Measurements from ENCODE around the gene DAB1.
"Not testable (repeated sequence)": the region's sequence is repeated elsewhere in the genome, so short reads cannot be mapped to it uniquely, and the experiment has no call there.

Gene DAB1

DNA sequence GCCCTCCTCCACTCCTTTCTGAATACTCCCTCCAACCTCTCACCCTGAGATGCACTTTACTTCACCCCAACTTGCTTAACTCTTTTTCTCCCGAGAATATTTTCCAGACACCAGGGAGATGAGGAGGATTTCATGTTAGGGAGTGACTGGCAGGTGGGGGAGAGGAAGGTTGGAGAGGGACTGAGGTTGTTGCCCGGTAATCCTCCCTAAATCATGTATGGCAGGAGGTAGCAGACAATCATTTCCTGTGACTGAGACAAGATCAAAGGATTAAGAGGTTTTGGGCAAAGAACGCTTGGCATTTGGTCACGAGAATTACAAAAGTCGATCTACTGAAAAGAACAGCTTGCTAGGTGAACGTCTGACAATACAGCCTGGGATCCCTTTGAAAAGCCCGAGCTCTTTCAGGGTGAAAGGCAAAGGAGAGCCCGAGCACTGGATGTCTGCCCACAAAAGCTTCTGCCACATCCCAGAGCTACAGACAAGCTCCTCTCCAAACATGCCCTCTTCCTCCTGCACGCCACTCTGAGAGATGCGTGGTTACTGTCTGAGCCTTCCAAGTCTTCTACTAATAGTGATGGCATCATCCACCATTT is 154.1 kb downstream of the DAB1 start:
- no peak for DNase-seq

DNA sequence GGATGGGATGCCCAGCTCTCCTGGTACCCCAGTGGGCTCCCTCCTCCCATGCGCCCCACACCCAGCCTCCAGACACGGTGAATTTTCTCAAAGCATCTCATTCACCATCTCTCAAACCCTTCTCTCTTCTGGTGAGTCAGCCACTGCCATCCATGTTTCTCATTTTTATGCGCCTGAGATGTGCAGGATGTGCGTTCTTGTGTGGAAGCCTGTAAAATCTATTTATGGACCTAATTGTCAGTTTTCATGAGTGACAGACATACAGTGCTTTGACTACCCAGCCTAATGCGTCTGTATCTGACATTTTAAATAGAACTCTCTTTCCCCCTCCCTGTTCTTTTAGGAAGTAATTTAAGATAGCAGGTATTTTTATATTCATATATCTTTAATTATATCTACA is 158.8 kb downstream of the DAB1 start:
- DNase-seq = no peak

DNA sequence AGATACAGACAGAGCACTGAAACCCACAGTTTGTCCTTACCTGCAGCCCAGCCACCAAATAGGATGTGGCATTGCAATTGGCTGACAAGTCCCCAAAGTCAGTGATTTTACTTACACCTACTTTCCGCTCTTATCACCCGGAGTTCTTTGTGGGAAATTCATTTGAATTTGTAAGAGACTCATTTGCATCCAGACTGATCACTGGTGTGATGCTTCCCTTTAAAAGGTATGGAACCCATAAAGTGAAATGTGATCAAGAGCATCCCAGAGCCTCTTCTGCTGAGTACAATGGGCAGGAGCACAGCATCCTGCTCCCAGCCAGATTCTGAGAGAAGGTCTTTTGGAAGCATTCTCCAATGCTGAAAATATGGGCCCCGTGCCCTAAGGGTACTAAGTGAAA is 161.4 kb downstream of the DAB1 start:
- no peak for DNase-seq

DNA sequence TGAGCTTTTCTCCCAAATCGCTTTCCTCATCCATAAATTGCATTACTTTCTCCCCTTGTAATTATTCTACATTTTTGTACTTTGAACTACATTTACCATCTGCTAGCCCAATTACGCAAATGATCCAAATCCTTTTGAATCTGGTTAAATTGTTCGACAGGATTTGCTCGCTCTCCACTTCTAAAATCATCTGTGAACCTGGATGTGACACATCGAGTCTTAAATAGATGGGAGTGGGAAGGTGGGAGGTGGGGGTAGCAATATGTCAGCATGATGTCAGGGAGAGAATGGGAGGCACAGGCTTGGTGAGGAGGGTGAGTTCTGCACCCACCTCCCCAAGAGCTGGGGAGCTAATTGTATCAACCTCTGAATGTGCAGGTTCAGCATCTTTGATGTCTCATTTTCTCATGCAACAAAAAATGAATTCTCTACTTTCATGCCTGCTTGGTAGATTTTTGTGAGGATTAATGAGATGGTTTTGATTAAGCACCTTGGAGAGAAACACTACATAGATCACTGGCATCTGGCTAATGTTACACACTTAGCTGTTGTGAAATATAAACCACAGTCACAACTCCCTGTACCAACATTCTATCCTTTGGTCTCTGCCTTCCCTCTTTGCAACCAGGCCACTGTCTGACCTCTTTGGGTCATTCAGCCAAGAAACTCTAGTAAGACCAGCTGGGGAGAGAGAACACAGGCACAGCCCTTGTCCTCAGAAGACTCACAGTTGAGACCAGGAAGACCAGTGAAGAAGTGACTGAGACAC is 165.1 kb downstream of the DAB1 start:
- no peak for DNase-seq

DNA sequence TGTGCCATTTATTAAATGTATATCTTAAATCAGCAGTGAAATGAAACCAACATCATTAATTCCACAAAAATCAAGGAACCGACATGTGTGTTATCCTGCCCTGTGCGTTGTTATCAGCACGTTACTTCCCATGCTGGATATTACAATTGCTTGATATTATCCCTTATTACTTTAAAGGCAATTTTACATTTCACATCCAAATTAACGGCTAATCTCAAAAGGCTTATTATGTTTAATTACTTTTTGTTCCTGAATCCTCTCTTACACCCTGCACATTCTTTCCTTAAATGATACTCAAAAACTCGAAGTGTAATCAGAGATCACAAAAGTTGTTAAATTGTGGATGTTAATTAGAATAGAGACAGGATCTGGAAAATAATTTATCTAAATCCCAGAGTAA is 167.9 kb downstream of the DAB1 start:
- no peak for DNase-seq

DNA sequence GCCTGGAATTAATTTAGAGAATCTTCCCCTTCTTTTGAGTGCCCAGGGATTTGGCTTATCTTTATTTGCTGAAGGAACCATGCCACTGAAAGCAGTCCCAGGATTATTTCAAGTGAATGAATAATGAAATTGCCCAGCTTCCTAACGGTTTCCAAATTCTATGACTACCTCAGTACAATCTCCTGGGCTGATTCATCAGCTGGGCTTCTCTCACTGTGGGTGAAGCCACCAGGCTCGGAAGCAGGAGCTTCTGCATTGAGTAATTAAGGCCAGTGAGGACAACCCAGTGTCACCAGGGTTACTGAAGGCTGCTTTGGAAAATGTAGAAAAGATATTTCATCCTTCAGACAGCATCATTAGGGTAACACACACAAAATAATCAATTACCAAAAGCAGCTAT is 169.8 kb downstream of the DAB1 start:
- DNase-seq = no peak

DNA sequence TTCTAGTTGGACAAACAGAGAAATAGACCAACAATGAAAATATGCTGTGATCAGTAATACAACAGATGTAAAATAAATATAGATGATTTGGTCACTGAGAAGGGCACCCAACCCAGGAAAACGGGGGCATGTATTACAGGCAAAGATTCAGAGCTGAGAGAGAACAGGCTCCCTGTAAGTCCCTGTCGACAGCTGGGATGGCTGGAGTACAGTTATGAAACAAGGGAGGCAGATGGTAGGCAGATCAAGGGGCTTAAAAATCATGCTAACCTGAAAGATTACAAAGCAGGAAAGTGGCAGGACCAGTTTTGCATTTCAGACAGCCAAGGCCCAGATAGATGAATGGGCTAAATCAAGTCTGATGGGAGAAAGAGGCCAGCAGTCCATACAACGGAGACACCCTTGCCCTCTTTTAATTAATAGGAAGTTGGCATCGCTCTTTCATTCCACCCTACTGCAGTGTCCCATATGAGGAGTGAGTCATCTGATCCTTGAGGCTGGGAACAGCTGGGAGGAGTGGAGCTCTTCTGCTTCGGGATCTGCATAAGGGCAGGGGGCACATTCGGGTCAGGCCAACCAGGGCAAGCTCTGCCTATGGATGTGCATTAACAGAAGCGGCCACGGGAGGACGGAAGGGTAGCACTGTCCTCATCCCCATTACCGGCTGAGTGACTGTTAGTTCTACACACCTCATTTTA is 171.1 kb downstream of the DAB1 start:
- no peak for DNase-seq

DNA sequence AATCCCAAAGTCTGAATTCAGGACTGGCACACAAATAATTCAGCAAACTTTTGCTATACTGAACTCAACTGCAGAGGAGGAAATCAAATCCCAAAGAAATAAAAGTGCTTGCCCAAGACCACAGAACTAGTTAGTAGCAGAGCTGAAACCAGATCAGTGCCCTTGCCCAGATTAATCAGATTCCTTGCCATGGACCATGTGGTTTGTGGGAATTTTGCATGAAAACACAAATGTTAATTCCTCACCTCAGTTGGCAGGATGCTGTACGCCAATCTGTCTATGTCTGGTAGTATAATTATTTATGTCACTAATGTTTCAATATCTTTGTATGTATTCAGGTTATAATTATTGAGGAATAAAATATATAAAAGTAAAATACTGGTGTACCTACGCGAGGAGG is 173.8 kb downstream of the DAB1 start:
- no peak for DNase-seq

DNA sequence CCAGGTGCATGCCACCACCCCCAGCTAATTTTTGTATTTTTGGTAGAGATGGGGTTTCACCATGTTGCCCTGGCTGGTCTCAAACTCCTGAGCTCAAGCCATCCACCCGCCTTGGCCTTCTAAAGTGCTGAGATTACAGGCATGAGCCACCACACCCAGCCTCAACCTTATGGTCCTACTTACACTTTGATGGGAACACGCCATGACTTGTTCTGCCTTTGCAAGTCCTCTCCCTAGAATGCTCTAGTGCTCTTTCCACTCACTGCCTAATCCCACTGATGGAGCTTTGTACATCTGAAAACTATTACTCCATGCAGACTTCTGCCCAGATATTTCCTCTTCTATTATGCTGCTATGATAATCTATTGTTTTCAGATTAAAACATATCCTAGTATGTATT is 174.3 kb downstream of the DAB1 start:
- DNase-seq = no peak

DNA sequence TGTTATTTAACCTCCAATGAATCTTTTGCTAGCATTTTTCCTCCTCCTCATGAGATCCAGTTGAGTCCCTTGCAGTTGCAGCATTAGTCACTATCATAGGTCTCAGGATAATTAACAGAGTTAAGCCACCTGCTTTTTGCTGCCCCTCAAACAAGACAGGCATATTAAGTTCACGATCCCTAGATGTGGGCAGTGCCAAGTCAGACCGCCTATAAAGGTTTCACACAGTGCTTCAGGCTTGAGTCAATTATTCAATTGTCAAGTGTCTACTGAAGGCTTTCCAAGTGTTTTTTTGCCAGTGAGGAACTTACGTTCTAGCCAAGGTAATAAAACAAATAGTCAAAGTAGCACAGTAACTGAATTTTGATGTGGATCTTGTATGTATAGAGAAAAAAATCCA is 175.0 kb downstream of the DAB1 start:
- no peak for DNase-seq

DNA sequence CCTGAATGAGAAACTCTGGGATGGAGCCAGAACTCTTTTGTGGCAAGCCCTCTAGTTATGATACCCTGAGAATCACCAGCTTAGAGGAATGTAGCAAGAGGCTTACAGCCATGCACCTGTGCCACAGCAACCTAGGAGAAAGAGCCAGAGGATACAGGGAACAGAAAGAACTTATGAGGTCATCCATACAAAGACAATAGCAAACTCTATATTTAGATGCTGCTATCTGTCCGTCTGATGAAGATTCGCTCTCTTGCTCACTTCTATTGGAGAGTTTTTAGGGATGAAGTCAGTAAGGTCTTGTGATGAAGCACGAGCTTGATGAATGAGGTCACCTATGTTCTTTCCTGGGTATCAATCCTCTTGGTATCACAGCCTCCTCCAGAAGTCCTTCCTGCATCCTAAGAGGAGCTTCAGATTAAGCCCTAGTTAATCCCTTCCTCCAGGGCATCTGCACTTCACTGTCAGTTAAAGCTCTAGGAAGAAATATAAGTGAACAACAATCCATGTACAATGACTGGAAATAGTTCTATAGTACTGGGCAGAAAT is 185.6 kb downstream of the DAB1 start:
- DNase-seq = no peak

DNA sequence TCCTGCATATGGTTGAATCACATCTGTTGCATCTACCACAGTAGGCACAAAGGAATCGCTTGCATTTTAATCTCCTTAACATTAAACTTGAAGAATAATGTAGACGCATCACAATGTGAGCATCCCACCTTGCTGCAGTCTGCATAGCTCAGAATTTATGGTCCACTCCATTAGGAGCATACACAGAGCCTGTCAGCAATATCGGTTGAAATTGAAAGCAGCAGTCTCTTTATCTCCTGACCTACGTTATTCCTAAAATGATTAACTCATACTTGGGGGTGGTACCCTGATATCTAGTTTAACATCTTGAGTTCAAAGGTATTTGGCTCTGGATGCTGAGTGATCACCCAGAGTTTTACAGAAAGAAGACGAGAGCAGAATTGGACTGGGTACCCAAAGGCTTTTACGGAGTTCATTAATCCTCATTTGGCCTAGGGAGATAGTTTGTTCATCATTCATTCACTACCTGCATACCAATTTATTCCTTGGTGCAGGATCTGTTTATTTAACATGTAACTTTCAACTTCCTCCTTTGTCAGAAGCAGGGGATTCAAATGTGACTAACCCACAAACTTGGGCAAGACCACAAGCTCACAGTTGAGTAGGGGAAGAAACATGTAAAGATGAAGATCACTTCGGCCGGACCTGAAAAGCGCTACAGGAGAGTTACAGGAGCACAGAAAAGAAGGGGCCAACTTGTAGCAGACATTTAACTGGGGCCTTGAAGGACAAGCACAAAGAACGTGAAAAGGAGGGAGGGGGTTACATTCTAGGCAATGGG is 187.9 kb downstream of the DAB1 start:
- DNase-seq = no peak

DNA sequence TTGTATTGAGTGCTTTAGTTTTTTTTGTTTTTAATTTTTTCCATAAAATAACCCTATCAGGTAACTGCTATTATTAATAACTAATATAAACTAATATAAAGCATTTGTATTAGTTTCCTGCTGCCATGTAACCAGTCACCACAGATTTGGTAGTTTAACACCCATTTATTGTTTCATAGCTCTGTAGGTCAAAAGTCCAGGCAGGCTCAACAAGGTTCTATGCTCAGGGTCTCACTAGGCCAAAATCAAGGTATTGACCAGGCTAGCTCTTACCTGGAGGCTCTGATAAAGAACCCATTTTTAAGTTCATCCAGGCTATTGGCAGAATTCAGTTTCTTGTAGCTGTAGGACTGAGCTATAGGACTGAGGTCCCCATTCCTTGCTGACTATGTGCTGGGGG is 189.4 kb downstream of the DAB1 start:
- DNase-seq = no peak

DNA sequence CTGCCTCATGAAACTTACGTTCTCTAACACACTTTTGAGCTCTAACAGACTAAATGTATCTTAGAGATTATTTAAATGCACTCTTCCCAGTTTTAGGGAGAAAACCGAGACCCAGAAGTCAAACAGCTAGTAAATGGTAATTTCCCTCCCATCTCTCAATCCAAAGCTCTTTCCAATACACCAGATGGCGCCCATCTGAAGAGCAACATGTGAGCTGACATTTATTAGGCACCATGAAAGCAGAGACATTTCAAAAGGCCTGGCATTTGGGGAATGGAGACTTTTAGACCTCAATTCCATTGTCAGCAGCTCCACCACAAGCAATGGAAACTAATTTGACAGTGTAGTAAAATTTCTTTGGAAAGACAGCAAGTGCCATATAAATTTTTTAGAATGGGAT is 191.4 kb downstream of the DAB1 start:
- DNase-seq = no peak

DNA sequence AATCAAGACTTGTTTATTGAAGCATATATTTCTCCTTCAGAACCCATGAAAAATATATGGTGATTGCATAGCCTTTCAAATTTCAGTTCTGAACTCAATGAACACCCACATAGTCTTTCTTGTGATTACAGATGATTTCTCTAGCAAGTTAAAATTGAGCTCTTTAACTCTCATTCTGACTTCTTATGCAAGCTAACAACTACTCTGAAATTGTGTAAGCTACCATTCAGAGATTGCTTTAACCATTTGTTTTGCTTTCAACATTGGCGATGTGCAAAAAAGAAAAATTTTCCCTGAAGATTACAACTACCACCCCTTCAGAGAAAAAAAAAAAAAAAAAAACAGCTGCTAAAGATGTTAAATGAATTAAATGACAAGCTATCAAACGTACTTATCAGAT is 193.9 kb downstream of the DAB1 start:
- DNase-seq = no peak

DNA sequence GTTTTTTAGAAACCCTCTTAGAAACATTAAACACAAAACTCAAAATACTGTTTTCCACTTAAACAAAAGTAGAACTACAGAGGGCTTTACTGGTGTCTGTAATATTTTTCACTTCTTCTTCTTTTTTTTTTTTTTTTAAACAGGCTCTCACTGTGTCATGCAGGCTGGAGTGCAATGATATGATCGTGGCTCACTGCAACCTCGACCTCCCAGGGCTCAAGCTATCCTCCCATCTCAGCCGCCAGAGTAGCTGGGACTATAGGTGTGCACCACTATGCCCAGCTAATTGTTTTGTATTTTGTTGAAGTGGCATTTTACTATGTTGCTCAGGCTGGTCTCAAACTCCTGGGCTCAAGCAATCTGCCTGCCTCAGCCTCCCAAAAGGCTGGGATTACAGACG is 194.8 kb downstream of the DAB1 start:
- no peak for DNase-seq

DNA sequence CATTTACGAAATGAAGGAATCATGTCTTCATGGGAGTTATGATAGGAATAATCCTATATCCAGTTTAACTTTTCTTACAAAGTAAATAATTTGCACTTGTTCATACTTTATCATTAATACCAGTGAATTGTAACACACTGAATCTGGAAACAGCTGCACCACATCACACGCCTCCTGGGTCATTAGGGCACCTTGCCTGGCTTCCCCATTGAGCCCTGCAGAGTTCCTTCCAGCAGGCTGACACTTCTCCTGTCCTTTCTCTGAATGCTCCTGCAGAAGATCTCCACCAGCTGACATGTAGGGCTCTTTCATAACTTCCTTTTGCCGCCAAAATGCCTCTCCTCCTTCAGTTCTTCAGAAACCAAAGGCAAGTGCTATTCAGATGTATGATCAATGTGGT is 201.1 kb downstream of the DAB1 start:
- no peak for DNase-seq

DNA sequence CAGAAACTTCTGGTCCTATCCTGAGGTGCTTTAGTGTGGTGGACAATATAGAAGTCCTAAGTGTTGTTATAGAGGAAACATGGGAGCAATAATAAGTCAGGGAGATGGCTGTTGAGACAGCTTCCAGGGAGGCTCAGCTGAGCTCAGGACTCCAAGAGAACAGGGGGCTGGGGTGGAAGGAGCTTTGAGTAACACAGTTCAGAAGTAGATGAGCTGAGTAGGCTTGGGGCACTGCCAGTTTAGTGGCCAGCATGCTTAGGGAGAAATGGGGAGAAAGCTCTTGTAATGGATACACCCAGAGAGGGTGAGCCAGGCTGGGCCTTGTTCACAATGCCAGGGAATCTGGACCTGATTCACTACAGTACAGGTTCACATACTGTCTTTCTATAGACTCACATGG is 201.6 kb downstream of the DAB1 start:
- DNase-seq = no peak

DNA sequence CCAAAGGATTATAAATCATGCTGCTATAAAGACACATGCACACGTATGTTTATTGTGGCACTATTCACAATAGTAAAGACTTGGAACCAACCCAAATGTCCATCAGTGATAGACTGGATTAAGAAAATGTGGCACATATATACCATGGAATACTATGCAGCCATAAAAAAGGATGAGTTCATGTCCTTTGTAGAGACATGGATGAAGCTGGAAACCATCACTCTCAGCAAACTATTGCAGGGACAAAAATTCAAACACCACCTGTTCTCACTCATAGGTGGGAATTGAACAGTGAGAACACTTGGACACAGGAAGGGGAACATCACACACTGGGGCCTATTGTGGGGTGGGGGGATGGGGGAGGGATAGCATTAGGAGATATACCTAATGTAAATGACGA is 203.0 kb downstream of the DAB1 start:
- DNase-seq = not testable (repeated sequence)

DNA sequence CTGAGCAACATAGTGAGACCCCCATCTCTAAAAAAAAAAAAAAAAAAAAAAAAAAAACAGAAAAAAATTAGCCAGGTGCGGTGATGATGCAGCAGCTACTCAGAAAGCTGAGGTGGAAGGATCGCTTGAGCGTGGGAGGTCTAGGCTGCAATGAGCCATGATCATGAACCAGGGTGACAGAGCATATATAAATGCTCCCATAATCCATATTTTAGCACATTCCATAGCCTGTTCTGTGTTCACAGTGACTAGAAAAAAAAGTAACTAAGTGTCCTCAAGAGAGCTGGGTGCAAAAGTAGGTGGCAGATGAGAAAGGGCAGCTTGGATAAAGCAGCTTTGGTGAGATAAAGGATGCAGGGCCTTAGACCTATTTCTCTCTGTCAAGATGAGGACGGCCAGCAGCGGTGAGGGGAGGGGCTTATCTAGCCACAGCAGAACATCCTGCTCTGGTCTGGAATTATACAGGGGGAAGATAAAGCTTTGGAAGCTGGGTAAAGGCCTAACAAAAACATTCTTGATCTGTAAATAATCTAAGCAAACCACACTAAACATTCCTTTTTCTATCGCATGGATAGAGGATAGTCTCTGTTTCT is 205.3 kb downstream of the DAB1 start:
- no peak for DNase-seq

DNA sequence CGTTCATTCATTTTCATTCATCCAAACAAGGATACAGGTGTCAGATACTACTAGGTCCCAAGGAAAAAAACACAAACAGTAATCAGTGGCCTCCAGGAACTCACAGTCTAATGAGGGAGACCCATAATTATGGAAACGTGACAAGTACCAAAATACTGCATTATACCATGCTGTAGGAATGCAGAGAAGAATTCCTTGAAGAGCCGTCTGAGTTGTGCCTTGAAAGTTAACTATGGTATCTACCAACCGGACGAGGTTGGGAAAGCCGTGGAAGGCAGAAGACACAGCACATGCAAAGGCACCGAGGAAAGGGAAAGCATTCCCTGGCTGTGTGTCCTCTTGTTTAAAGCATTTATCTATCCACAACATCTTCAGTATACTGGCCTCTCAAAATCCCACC is 206.0 kb downstream of the DAB1 start:
- DNase-seq = no peak

DNA sequence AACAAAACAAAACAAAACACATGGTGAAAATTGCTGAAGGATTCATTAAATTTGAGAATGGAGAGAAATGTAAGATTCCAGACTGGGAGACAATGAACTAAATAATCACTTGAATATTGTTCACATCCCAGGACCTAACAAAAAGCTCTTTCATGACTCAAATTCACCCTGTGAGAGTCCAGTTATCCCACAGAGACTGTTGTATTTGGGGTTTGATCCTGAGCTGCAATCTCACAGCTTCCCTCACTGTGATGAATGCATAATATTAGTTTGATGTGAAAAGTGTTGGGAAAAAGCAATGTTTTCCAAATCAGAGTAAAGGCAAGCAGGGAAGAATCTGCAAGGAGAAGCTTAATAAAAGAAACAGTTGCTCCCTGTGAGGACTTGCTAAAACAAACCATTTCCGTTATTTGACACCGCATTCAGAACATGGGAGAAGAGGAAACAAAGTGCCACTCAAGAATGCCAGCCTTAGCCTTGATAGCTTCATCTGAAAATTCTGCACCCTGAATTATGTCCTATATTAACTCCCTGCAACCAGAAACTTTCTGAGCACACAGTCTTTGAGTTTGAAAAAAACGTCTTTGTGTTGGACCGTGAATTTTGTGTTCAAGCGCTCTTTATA is 208.8 kb downstream of the DAB1 start:
- no peak for DNase-seq
